HuH-7.5 (cell line): ENCODE measurements around the gene BRINP1.

ENCODE experiments used
- DNase-seq: peaks from one replicate; pipeline ENCODE4 v3.0.0; 2011; ENCODE audit warnings: low spot score

The BRINP1 gene

DNA sequence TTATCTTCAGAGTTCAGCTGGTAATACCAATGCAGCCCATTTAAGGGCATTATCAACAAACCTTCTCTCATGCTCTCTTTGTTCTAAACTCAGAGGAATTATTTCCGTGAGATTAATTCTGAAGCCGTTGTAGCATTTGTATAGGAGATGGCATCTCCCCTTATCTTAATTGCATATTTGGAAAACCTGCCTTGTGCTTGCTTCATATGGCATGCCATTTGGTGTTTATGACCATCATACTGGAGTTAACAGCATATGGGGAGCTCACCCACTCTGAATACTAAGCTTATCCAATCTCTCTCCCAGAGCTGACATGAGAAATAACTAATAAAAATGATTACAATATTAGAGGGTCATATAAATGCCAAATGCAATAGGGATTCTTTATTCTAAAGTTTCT is 243.2 kb downstream of the BRINP1 start:
- DNase-seq, result no peak

DNA sequence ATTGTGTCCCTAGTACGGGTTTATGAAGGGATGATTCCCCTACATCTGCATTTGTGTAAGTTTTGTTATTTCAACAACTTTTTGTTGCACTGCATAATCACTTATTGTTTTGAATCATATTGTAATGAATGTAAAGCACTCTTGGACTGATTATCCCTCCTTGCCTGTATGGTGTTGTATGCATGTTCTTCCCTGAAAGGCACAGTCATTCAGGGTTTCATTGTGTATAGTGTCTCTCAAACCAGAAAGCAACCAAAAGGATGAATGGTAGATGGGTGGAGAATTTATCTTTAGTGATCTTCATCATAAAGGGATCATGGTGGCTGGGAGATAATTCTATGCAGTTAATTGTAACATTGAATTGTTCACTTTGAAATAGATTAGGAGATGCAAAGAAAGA is 247.3 kb downstream of the BRINP1 start:
- DNase-seq, result no peak

DNA sequence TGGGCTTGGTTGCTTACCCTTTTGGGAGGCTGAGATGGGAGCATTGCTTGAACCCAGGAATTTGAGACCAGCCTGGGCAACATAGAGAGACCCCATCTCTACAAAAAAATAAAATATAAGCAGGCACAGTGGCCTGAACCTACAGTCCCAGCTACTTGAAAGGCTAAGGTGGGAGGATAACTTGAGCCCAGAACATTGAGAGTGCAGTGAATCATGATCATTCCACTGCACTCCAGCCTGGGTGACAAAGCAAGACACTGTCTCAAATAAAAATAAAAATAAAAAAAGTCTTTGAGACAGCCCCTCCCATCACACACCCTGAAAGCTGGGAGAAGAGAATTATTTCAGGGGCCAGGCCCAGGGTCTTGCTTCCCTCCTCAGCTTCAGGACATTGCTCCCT is 251.8 kb downstream of the BRINP1 start:
- no peak for DNase-seq
